PC-3 (cell line): ENCODE results near the gene CHST2. TPM values are rescaled to one million over a fixed set of nuclear protein-coding genes. Genes with fewer than 3 reads are reported as not detected.

Experiments used
- ATAC-seq: fragments of 200-7000 bp; cut with Tn5 transposase; 2 replicates; pipeline ENCODE4 v1.9.1; 2020; ENCODE audit warnings: mild to moderate bottlenecking, moderate library complexity
- BruUV-seq: library from RNA; stranded (reverse); fragments of 400-500 nt; replicated peaks from 2 replicates; lab custom pipeline; 2021; lab: Mats Ljungman, UMichigan
- CTCF ChIA-PET: fragments of 300-600 bp; sonication (Branson Sonifier 250); formaldehyde crosslinking; loops from one replicate; lab custom pipeline; 2022; ENCODE audit warnings: antibody characterized with exemption; lab: Charles Lee
- POLR2A ChIA-PET: fragments of 300-600 bp; sonication (Branson Sonifier 250); formaldehyde crosslinking; loops from one replicate; lab custom pipeline; 2022; ENCODE audit warnings: antibody characterized with exemption; ENCODE audit not compliant: unreplicated experiment; lab: Charles Lee
- DNase-seq: peaks from one replicate; pipeline ENCODE4 v3.0.0-alpha.2; 2015
- H2AFZ ChIP-seq: fragments of 300-600 bp; sonication (generic); 2 replicates; pipeline ENCODE4 v1.6.0; 2016; ENCODE audit warnings: antibody characterized with exemption, low read length
- H3F3A ChIP-seq: fragments of 300-600 bp; sonication (generic); one replicate; pipeline ENCODE4 v1.6.0; 2017; ENCODE audit warnings: antibody characterized with exemption, low read length, control low read depth, mild to moderate bottlenecking; ENCODE audit not compliant: unreplicated experiment
- H3K27ac ChIP-seq: fragments of 300-600 bp; sonication (generic); 2 replicates; pipeline ENCODE4 v1.5.1; 2016; ENCODE audit warnings: mild to moderate bottlenecking, low read length
- H3K27me3 ChIP-seq: fragments of 300-600 bp; sonication (generic); 2 replicates; pipeline ENCODE4 v1.6.1; 2016; ENCODE audit warnings: low read length, mixed read lengths
- H3K36me3 ChIP-seq: fragments of 300-600 bp; sonication (generic); 2 replicates; pipeline ENCODE4 v1.6.1; 2016; ENCODE audit warnings: low read depth, mixed run types, low read length, mixed read lengths
- H3K4me1 ChIP-seq: fragments of 300-600 bp; sonication (generic); 2 replicates; pipeline ENCODE4 v1.5.1; 2016; ENCODE audit warnings: low read length; ENCODE audit not compliant: insufficient read depth
- H3K4me2 ChIP-seq: fragments of 300-600 bp; sonication (generic); 2 replicates; pipeline ENCODE4 v1.6.0; 2016; ENCODE audit warnings: low read length
- H3K4me3 ChIP-seq: fragments of 300-600 bp; sonication (generic); 2 replicates; pipeline ENCODE4 v1.5.1; 2016; ENCODE audit warnings: mild to moderate bottlenecking, low read length, mixed read lengths
- H3K79me2 ChIP-seq: fragments of 300-600 bp; sonication (generic); 2 replicates; pipeline ENCODE4 v1.6.1; 2017; ENCODE audit warnings: low read length, mixed read lengths
- H3K9ac ChIP-seq: fragments of 300-600 bp; sonication (generic); 2 replicates; pipeline ENCODE4 v1.6.0; 2016; ENCODE audit warnings: mild to moderate bottlenecking, low read length
- H3K9me2 ChIP-seq: fragments of 300-600 bp; sonication (generic); replicated peaks from 2 replicates; pipeline ENCODE4 v1.6.1; 2016; ENCODE audit warnings: mixed run types, low read length, mixed read lengths
- H3K9me3 ChIP-seq: fragments of 300-600 bp; sonication (generic); 2 replicates; pipeline ENCODE4 v1.6.1; 2016; ENCODE audit warnings: low read length, mixed read lengths
- H4K20me1 ChIP-seq: fragments of 300-600 bp; sonication (generic); 2 replicates; pipeline ENCODE4 v1.6.1; 2016; ENCODE audit warnings: low read length, mixed read lengths
- EZH2 ChIP-seq: fragments of 300-600 bp; sonication (generic); IDR thresholded peaks from one replicate; pipeline ENCODE4 v1.6.1; 2017; ENCODE audit warnings: antibody characterized with exemption, mild to moderate bottlenecking, low read length; ENCODE audit not compliant: unreplicated experiment
- EZH2phosphoT487 ChIP-seq: fragments of 300-600 bp; sonication (generic); IDR thresholded peaks from 2 replicates; pipeline ENCODE4 v1.6.1; 2018; ENCODE audit warnings: mild to moderate bottlenecking, antibody characterized with exemption, low read length, borderline replicate concordance
- intact Hi-C: fragments of 100-400 bp; cut with micrococcal nuclease; formaldehyde crosslinking; loops from 2 replicates; pipeline ENCODE4 v1.9.0; 2023
- total RNA-seq: library from RNA; depleted of rRNA; stranded (reverse); fragments of >200 nt; gene quantifications from 2 replicates; pipeline ENCODE4 v1.2.3, GENCODE V29; 2014
- TF ChIP-seq, protein P1 (sequence below): fragments of 300-600 bp; sonication (generic); conservative IDR thresholded peaks from 2 replicates; pipeline ENCODE4 v1.5.1; 2017; ENCODE audit warnings: antibody characterized with exemption, low read depth, mild to moderate bottlenecking, low read length

CHST2 gene
- total RNA-seq, 1 experiment from 2014 or later: 6.7 TPM

GRCh38 chr3:143081844-143082778, 37.5 kb upstream of the CHST2 start:
- Histone ChIP-seq H3K4me2 (no peak overlapping the region), H3K36me3 (no peaks in the 10 kb centered on the region), H3K9me2 (no peaks in the 10 kb centered on the region), H3K79me2 (no peaks in the 10 kb centered on the region), H3F3A (no peaks in the 10 kb centered on the region), H3K4me3 (no peak overlapping the region), H2AFZ (no peak overlapping the region), H3K9me3 (no peaks in the 10 kb centered on the region), H3K4me1 (no peaks in the 10 kb centered on the region), H3K9ac (no peak overlapping the region), H4K20me1 (no peaks in the 10 kb centered on the region), H3K27ac (no peak overlapping the region), H3K27me3 (no peaks in the 10 kb centered on the region)
- intact Hi-C loops: no loop called here
- no peak for DNase-seq
- no peak for ATAC-seq
- TF ChIP-seq, protein P1, sequence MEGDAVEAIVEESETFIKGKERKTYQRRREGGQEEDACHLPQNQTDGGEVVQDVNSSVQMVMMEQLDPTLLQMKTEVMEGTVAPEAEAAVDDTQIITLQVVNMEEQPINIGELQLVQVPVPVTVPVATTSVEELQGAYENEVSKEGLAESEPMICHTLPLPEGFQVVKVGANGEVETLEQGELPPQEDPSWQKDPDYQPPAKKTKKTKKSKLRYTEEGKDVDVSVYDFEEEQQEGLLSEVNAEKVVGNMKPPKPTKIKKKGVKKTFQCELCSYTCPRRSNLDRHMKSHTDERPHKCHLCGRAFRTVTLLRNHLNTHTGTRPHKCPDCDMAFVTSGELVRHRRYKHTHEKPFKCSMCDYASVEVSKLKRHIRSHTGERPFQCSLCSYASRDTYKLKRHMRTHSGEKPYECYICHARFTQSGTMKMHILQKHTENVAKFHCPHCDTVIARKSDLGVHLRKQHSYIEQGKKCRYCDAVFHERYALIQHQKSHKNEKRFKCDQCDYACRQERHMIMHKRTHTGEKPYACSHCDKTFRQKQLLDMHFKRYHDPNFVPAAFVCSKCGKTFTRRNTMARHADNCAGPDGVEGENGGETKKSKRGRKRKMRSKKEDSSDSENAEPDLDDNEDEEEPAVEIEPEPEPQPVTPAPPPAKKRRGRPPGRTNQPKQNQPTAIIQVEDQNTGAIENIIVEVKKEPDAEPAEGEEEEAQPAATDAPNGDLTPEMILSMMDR: no peak
- TF ChIP-seq EZH2 (no peak), EZH2phosphoT487 (no peak)
- ChIA-PET POLR2A (no interaction called here), CTCF (no interaction called here)
- no TSS peak for BruUV-seq

GRCh38 chr3:143083781-143084180, 35.8 kb upstream of the CHST2 start:
- DNase-seq: no peak
- H3K36me3 ChIP-seq: no peaks in the 10 kb centered on the region
- no peaks in the 10 kb centered on the region for H3K9me2 ChIP-seq
- no peaks in the 10 kb centered on the region for H4K20me1 ChIP-seq
- no peak for ATAC-seq
- no peaks in the 10 kb centered on the region for H3K79me2 ChIP-seq
- H3K4me3 ChIP-seq: no peak overlapping the region
- ChIA-PET POLR2A (no interaction called here), CTCF (no interaction called here)
- no peaks in the 10 kb centered on the region for H3F3A ChIP-seq
- intact Hi-C loops: no loop called here
- H3K9ac ChIP-seq: no peak overlapping the region
- no peak overlapping the region for H2AFZ ChIP-seq
- no TSS peak for BruUV-seq
- no peaks in the 10 kb centered on the region for H3K9me3 ChIP-seq
- no peak overlapping the region for H3K27ac ChIP-seq
- no peaks in the 10 kb centered on the region for H3K4me1 ChIP-seq
- TF ChIP-seq EZH2phosphoT487: no peak
- TF ChIP-seq EZH2: no peak
- TF ChIP-seq, protein P1: no peak
- no peak overlapping the region for H3K4me2 ChIP-seq
- no peaks in the 10 kb centered on the region for H3K27me3 ChIP-seq
